Neural cell (in vitro differentiated cells): Measurements from ENCODE around the gene TNS4.

ENCODE experiments used
- EP300 ChIP-seq: fragments of 450-650 bp; conservative IDR thresholded peaks from 2 replicates; pipeline ENCODE4 v1.6.1; 2014; ENCODE audit warnings: antibody characterized with exemption, mild to moderate bottlenecking, moderate library complexity; ENCODE audit not compliant: poor library complexity, severe bottlenecking
- EZH2 ChIP-seq: fragments of 200-600, 300-800 bp; shearing (Covaris generic), sonication (generic); IDR thresholded peaks from 2 replicates; pipeline ENCODE4 v1.6.1; 2014; ENCODE audit warnings: antibody characterized with exemption, low read length, borderline replicate concordance, mild to moderate bottlenecking; ENCODE audit not compliant: insufficient read depth, poor library complexity, severe bottlenecking
- POLR2AphosphoS5 ChIP-seq: IDR thresholded peaks from 2 replicates; pipeline ENCODE4 v1.6.1; 2012
- RAD21 ChIP-seq: fragments of 450-650 bp; conservative IDR thresholded peaks from 2 replicates; pipeline ENCODE4 v1.6.1; 2014; ENCODE audit warnings: antibody characterized with exemption, mild to moderate bottlenecking, moderate library complexity
- REST ChIP-seq: IDR thresholded peaks from 2 replicates; pipeline ENCODE4 v1.6.1; 2012; ENCODE audit warnings: borderline replicate concordance
- SMC3 ChIP-seq: fragments of 450-650 bp; conservative IDR thresholded peaks from 2 replicates; pipeline ENCODE4 v1.6.1; 2014; ENCODE audit warnings: antibody characterized with exemption, mild to moderate bottlenecking, moderate library complexity; ENCODE audit not compliant: poor library complexity
- TAF1 ChIP-seq: IDR thresholded peaks from 2 replicates; pipeline ENCODE4 v1.6.1; 2012; ENCODE audit warnings: low read depth
- TF ChIP-seq, protein P1 (sequence below): fragments of 450-650 bp; IDR thresholded peaks from 2 replicates; pipeline ENCODE4 v1.5.1; 2014; ENCODE audit warnings: antibody characterized with exemption, mild to moderate bottlenecking, moderate library complexity; ENCODE audit not compliant: poor library complexity, severe bottlenecking

DNA sequence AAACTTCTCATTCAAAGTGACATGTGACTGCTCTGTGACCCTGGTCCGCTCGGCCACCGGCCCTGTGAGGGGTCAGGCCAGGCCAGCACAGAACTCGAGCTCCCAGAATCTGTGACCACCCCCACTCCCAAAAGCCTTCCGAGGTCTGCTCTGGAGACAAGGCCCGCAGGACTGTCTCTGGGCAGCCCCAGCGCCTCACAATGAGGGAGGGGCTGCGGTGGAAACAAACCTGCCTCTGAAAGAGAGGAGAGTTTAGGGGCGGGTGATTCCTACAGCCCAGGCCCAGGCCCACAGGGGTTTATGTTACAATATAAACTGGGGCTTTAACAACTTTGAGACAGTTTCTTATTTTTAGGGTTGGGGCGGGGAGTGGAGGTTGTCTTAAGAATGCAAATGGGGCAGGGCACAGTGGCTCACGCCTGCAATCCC is 38.3 kb downstream of the TNS4 start:
- TF ChIP-seq TAF1 (no peak), EP300 (no peak), EZH2 (no peak), RAD21 (no peak), POLR2AphosphoS5 (no peak), REST (no peak), SMC3 (no peak)
- TF ChIP-seq, protein P1, sequence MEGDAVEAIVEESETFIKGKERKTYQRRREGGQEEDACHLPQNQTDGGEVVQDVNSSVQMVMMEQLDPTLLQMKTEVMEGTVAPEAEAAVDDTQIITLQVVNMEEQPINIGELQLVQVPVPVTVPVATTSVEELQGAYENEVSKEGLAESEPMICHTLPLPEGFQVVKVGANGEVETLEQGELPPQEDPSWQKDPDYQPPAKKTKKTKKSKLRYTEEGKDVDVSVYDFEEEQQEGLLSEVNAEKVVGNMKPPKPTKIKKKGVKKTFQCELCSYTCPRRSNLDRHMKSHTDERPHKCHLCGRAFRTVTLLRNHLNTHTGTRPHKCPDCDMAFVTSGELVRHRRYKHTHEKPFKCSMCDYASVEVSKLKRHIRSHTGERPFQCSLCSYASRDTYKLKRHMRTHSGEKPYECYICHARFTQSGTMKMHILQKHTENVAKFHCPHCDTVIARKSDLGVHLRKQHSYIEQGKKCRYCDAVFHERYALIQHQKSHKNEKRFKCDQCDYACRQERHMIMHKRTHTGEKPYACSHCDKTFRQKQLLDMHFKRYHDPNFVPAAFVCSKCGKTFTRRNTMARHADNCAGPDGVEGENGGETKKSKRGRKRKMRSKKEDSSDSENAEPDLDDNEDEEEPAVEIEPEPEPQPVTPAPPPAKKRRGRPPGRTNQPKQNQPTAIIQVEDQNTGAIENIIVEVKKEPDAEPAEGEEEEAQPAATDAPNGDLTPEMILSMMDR, result no peak
